Glutamatergic neuron (in vitro differentiated cells): ENCODE data around the gene MAST4. TPM values are rescaled to one million over a fixed set of nuclear protein-coding genes. Genes with fewer than 3 reads are reported as not detected.

Source experiments
- DNase-seq: peaks from one replicate; pipeline ENCODE4 v3.0.0; 2022
- H3K27ac Mint-ChIP-seq: one replicate; pipeline ENCODE4 v1.8.0; 2020; ENCODE audit warnings: mild to moderate bottlenecking, mixed read lengths, inconsistent platforms; ENCODE audit not compliant: unreplicated experiment
- H3K27me3 Mint-ChIP-seq: one replicate; pipeline ENCODE4 v1.8.0; 2020; ENCODE audit warnings: mild to moderate bottlenecking, moderate library complexity, mixed read lengths, inconsistent platforms; ENCODE audit not compliant: unreplicated experiment
- H3K36me3 Mint-ChIP-seq: one replicate; pipeline ENCODE4 v1.8.0; 2020; ENCODE audit warnings: mild to moderate bottlenecking, mixed read lengths, inconsistent platforms; ENCODE audit not compliant: unreplicated experiment
- H3K4me1 Mint-ChIP-seq: one replicate; pipeline ENCODE4 v1.8.0; 2020; ENCODE audit warnings: mild to moderate bottlenecking, low read depth, mixed read lengths, inconsistent platforms; ENCODE audit not compliant: unreplicated experiment
- H3K4me3 Mint-ChIP-seq: one replicate; pipeline ENCODE4 v1.8.0; 2020; ENCODE audit warnings: mild to moderate bottlenecking, mixed read lengths, inconsistent platforms; ENCODE audit not compliant: unreplicated experiment
- H3K9me3 Mint-ChIP-seq: one replicate; pipeline ENCODE4 v1.8.0; 2020; ENCODE audit warnings: mild to moderate bottlenecking, moderate library complexity, mixed read lengths, inconsistent platforms; ENCODE audit not compliant: unreplicated experiment
- total RNA-seq: library from RNA; stranded (reverse); fragmentation: NEBNext Ultra II Directional; extraction: Animal tissue kit (Norgen Biotek cat#: 25700); gene quantifications from one replicate; pipeline ENCODE4 v1.2.1, GENCODE V29; 2021; ENCODE audit not compliant: unreplicated experiment
- TF ChIP-seq, protein P1 (sequence below): fragments of 200-600 bp; sonication (generic); IDR thresholded peaks from one replicate; pipeline ENCODE4 v1.5.0; 2021; ENCODE audit not compliant: partially characterized antibody, unreplicated experiment

MAST4 gene
- total RNA-seq, 1 donor from 2014 or later, result 11.5 TPM

DNA sequence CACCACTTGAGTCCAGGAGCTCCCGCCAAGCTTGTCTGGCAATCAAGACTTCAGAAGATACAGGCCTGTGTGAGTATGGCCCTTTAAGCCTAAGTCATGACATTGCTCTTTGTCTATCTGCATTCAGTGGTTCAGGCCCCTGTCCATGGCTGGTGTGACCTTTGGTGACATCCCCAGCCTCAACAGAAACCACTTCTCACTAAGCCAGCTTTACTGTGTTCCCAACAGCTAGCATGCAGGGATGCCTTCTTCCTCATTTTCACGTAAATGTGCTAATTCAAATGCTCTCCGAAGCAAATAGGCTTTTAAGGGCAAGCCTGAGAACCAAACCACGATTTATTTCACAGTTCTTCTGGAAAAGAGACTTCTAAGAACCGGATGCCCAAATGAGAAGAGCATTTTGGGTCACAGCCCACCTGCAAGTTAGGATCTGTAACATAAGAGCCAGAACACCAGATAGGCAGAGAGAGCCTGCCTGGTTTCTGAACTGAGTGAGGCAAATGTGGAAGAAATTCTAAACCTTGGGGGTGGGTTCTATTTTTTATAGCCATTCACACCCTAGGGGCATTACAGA lies 585.5 kb downstream of the MAST4 start:
- no peak for DNase-seq
- no peaks in the 10 kb centered on the region for H3K27me3 Mint-ChIP-seq
- H3K27ac Mint-ChIP-seq, result no peak overlapping the region
- no peak overlapping the region for H3K4me3 Mint-ChIP-seq
- H3K9me3 Mint-ChIP-seq, result peaks cover 6% of the 10 kb centered on the region
- TF ChIP-seq, protein P1, sequence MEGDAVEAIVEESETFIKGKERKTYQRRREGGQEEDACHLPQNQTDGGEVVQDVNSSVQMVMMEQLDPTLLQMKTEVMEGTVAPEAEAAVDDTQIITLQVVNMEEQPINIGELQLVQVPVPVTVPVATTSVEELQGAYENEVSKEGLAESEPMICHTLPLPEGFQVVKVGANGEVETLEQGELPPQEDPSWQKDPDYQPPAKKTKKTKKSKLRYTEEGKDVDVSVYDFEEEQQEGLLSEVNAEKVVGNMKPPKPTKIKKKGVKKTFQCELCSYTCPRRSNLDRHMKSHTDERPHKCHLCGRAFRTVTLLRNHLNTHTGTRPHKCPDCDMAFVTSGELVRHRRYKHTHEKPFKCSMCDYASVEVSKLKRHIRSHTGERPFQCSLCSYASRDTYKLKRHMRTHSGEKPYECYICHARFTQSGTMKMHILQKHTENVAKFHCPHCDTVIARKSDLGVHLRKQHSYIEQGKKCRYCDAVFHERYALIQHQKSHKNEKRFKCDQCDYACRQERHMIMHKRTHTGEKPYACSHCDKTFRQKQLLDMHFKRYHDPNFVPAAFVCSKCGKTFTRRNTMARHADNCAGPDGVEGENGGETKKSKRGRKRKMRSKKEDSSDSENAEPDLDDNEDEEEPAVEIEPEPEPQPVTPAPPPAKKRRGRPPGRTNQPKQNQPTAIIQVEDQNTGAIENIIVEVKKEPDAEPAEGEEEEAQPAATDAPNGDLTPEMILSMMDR, result no peak
- H3K4me1 Mint-ChIP-seq, result no peaks in the 10 kb centered on the region
- peaks cover 16% of the 10 kb centered on the region for H3K36me3 Mint-ChIP-seq

DNA sequence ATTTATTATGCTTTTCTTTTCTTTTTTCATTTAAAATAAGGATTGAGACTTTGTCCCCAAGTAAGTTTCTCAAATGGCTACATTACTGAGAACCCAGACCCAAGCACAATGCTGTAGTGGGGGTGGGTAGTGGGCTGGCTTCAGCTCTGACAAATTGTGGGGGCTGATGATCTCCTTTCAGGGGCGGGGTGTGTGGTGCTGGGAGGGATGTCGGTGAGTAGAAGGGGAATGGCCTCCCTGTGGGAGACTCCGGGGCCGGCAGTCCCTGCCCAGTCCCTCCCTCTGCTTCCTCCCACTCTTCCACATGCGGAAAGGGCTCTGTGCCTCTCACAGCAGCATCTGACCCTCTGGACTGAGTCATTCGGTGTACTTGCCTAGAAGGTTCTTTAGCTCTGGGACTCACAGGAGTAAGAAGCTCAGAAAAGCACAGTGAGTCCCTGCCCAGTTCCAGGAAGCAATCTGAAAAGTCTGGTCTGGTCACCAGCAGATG lies 586.2 kb downstream of the MAST4 start:
- H3K27ac Mint-ChIP-seq, result no peak overlapping the region
- TF ChIP-seq, protein P1, result no peak
- H3K9me3 Mint-ChIP-seq, result peaks cover 2% of the 10 kb centered on the region
- DNase-seq, result no peak
- H3K4me1 Mint-ChIP-seq, result no peaks in the 10 kb centered on the region
- H3K4me3 Mint-ChIP-seq, result no peak overlapping the region
- no peaks in the 10 kb centered on the region for H3K27me3 Mint-ChIP-seq
- H3K36me3 Mint-ChIP-seq, result peaks cover 10% of the 10 kb centered on the region

DNA sequence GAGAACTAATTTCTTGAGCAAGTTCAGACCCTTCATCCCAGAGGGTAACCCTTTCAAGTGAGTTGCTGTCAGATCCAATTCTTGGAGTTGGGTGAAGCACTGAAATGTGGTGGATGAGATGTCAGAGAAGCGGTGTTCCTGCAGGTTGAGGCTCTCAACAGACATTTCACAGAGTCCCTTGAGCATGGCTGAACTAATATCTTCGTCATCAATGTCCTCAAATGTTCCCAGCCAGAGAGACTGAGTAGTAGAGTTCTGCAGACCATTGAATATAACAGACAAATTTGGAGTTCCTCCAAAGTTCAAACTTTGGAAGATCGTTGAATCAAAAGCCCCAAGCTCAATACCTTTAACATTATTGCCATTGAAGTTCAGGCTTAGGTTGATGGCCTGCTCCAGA lies 587.7 kb downstream of the MAST4 start:
- peaks cover 7% of the 10 kb centered on the region for H3K36me3 Mint-ChIP-seq
- no peaks in the 10 kb centered on the region for H3K9me3 Mint-ChIP-seq

DNA sequence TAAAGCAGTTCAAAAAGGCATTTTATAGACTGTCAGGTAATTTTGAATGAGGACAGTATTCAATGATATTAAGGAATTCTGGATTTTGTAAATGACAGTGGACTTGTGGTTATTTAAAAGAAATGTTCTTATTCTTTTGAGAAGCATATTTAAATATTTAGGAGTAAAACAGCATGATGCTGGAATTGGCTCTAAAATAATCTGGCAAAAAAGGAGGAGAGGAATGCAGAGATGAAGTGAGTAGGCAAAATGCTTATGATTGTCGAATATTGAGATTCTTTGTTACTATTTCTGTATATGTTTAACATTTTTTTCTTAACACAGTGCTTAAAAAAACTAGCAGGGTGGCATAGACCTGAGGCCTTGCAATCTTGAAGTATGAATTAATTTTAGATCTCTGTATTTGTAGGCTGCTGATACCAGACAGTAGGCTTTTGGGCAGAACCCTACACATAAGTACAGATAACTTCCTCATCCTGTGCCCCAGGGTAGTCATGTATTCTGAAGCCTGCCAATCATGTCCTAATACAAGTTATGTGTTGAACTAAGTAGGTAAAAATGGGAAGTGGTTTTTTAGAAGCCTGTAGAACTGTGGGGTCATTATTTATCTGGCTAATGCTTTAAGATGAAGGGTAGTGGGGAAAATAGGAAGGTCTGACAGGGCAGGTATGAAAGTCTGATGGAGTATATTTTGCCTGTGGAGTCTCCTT lies 591.0 kb downstream of the MAST4 start:
- H3K9me3 Mint-ChIP-seq, result no peaks in the 10 kb centered on the region
- H3K4me1 Mint-ChIP-seq, result peaks cover 4% of the 10 kb centered on the region
- TF ChIP-seq, protein P1, result no peak
- no peak overlapping the region for H3K27ac Mint-ChIP-seq
- peaks cover 7% of the 10 kb centered on the region for H3K36me3 Mint-ChIP-seq
- H3K4me3 Mint-ChIP-seq, result no peak overlapping the region
- DNase-seq, result no peak
- H3K27me3 Mint-ChIP-seq, result no peaks in the 10 kb centered on the region

More for the DNA sequence above, 587.7 kb downstream of the MAST4 start:
- Mint-ChIP-seq H3K27ac (no peak overlapping the region), H3K27me3 (no peaks in the 10 kb centered on the region), H3K4me3 (no peak overlapping the region), H3K4me1 (no peaks in the 10 kb centered on the region)
- DNase-seq, result no peak
- TF ChIP-seq, protein P1, result no peak

DNA sequence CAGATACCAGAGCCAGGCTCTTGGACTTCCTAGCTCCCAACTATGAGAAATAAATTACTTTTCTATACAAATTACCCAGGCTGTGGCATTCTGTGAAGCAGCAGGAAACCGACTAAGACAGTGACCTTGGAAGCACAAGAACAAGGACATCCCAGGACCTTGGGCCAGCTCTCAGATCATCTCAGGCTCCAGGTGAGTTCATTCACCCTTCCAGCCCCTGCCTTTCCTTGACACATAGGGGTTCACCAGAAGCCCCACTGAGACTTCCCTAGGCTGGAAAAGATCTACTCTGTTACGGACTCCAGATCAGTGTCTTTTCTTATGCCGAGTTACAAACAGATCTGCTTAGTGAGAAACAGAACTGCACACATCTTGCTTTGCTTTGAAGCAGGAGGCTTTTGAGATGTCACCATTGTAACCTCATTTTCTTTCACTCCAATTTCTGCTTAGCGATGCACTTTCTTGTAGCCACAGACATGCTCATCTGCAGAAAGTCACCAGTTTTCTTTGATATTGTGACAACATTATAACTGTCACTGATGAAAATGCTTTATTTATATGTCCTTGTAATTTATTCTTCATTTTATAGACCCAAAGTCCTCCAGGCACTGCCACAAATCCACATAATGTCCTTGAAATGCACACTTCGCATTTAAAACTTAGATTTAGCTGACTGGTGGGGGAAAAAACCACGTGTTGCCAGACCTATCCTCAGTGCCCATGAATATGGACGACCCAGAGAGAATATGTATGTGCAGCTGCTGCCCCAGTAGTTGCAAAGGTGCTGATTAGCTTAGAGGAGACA lies 592.3 kb downstream of the MAST4 start:
- Mint-ChIP-seq H3K27me3 (peaks cover 1% of the 10 kb centered on the region), H3K27ac (no peak overlapping the region), H3K4me1 (peaks cover 4% of the 10 kb centered on the region), H3K4me3 (no peak overlapping the region), H3K9me3 (peaks cover 2% of the 10 kb centered on the region), H3K36me3 (peaks cover 8% of the 10 kb centered on the region)
- DNase-seq, result no peak
- TF ChIP-seq, protein P1, result no peak
